HCT116 (cell line): ENCODE measurements around the gene LRFN2. TPM values are rescaled to one million over a fixed set of nuclear protein-coding genes. Genes with fewer than 3 reads are reported as not detected.

ENCODE experiments used
- ATAC-seq: fragments of 200-7000 bp; cut with Tn5 transposase; 2 replicates; pipeline ENCODE4 v1.9.1; 2020; ENCODE audit warnings: mild to moderate bottlenecking, moderate library complexity
- BruUV-seq: library from RNA; stranded (reverse); fragments of 400-500 nt; replicated peaks from 2 replicates; lab custom pipeline; 2021; lab: Mats Ljungman, UMichigan
- CTCF ChIA-PET: fragments of 300-600 bp; sonication (Branson Sonifier 250); formaldehyde crosslinking; loops from one replicate; lab custom pipeline; 2021; ENCODE audit warnings: antibody characterized with exemption; lab: Charles Lee
- POLR2A ChIA-PET: fragments of 300-600, 350-600 bp; sonication (Branson Sonifier 250); formaldehyde crosslinking; loops from one replicate; lab custom pipeline; 2021; ENCODE audit warnings: antibody characterized with exemption; lab: Charles Lee
- RAD21 ChIA-PET, 2 experiments: fragments of 300-600 bp; sonication (Branson Sonifier 250); formaldehyde crosslinking; loops; one replicate each; lab custom pipeline; 2023; ENCODE audit warnings: low total read pairs in 2 of 2; ENCODE audit not compliant: uncharacterized antibody in 2 of 2, unreplicated experiment in 2 of 2, low non-redundant PET in 1 of 2; lab: Charles Lee
- DNase-seq: peaks from one replicate; pipeline ENCODE4 v3.0.0-alpha.2; 2010; ENCODE audit warnings: low read depth, low spot score
- H2AFZ ChIP-seq: fragments of 200-600 bp; shearing (Covaris generic), sonication (generic); 2 replicates; pipeline ENCODE4 v1.6.1; 2017; ENCODE audit warnings: low read depth, mixed run types, mixed read lengths, antibody characterized with exemption, low read length; ENCODE audit not compliant: poor library complexity, severe bottlenecking
- H3K27ac ChIP-seq: 2 replicates; pipeline ENCODE4 v1.5.1; 2012; ENCODE audit warnings: low read depth, low read length
- H3K27me3 ChIP-seq: fragments of 200-600 bp; sonication (generic); 2 replicates; pipeline ENCODE4 v1.6.1; 2016; ENCODE audit warnings: mixed run types, low read length, mixed read lengths; ENCODE audit not compliant: insufficient read depth
- H3K36me3 ChIP-seq, 2 experiments: fragments of 200-500 bp in 1 of 2; fragments of 200-600 bp in 1 of 2; sonication (Bioruptor generic) in 1 of 2; sonication (generic) in 1 of 2; 2 replicates each; pipeline versions ENCODE4 v1.5.1 to v1.6.1; 2014 to 2016; ENCODE audit warnings: low read length in 2 of 2, inconsistent platforms in 1 of 2, mixed read lengths in 1 of 2, mixed run types in 1 of 2; ENCODE audit not compliant: insufficient read depth in 2 of 2, control insufficient read depth in 1 of 2
- H3K4me1 ChIP-seq, 2 experiments: fragments of 200-600 bp in 1 of 2; sonication (generic) in 1 of 2; 2 replicates each; pipeline versions ENCODE4 v1.5.1 to v1.6.1; 2012 to 2017; ENCODE audit warnings: low read length in 2 of 2, inconsistent platforms in 1 of 2, mild to moderate bottlenecking in 1 of 2, mixed read lengths in 1 of 2, mixed run types in 1 of 2, moderate library complexity in 1 of 2; ENCODE audit not compliant: insufficient read depth in 2 of 2, control insufficient read depth in 1 of 2
- H3K4me2 ChIP-seq: fragments of 200-600 bp; sonication (generic); 2 replicates; pipeline ENCODE4 v1.6.1; 2017; ENCODE audit warnings: mixed run types, low read length, mixed read lengths
- H3K4me3 ChIP-seq, 2 experiments: fragments of 200-600 bp in 1 of 2; sonication (generic) in 1 of 2; replicated peaks in 1 of 2; 2 replicates each; pipeline ENCODE4 v1.5.1; 2011 to 2016; ENCODE audit warnings: low read length in 2 of 2, control low read depth in 1 of 2, low read depth in 1 of 2, mild to moderate bottlenecking in 1 of 2, mixed read lengths in 1 of 2, mixed run types in 1 of 2
- H3K79me2 ChIP-seq: fragments of 200-600 bp; sonication (generic); 2 replicates; pipeline ENCODE4 v1.6.1; 2017; ENCODE audit warnings: mild to moderate bottlenecking, mixed run types, low read length, moderate library complexity, mixed read lengths; ENCODE audit not compliant: insufficient read depth
- H3K9ac ChIP-seq: fragments of 200-600 bp; sonication (generic); 2 replicates; pipeline ENCODE4 v1.6.1; 2016; ENCODE audit warnings: low read length, mixed read lengths
- H3K9me2 ChIP-seq: fragments of 200-600 bp; sonication (generic), shearing (Covaris generic); 2 replicates; pipeline ENCODE4 v1.6.1; 2017; ENCODE audit warnings: mixed run types, mild to moderate bottlenecking, moderate library complexity; ENCODE audit not compliant: insufficient read depth
- H3K9me3 ChIP-seq, 2 experiments: fragments of 200-500 bp in 1 of 2; fragments of 200-600 bp in 1 of 2; sonication (Bioruptor generic) in 1 of 2; sonication (generic) in 1 of 2; 2 replicates each; pipeline ENCODE4 v1.6.1; 2014 to 2017; ENCODE audit warnings: low read length in 2 of 2, mixed read lengths in 2 of 2, inconsistent platforms in 1 of 2, low read depth in 1 of 2, mild to moderate bottlenecking in 1 of 2, mixed run types in 1 of 2, moderate library complexity in 1 of 2; ENCODE audit not compliant: control insufficient read depth in 1 of 2, insufficient read depth in 1 of 2
- H4K20me1 ChIP-seq: fragments of 200-600 bp; sonication (generic), shearing (Covaris generic); 2 replicates; pipeline ENCODE4 v1.6.1; 2017; ENCODE audit warnings: mixed run types, mild to moderate bottlenecking, moderate library complexity; ENCODE audit not compliant: insufficient read depth
- CEBPB ChIP-seq: IDR thresholded peaks from 2 replicates; pipeline ENCODE4 v1.6.1; 2012; ENCODE audit warnings: low read depth
- EGR1 ChIP-seq: IDR thresholded peaks from 2 replicates; pipeline ENCODE4 v1.6.1; 2012; ENCODE audit warnings: low read depth
- EZH2 ChIP-seq: fragments of 200-600 bp; sonication (generic); IDR thresholded peaks from 2 replicates; pipeline ENCODE4 v1.6.1; 2017; ENCODE audit warnings: antibody characterized with exemption, mixed run types
- FOSL1 ChIP-seq: IDR thresholded peaks from 2 replicates; pipeline ENCODE4 v1.6.1; 2012; ENCODE audit warnings: low read depth
- JUND ChIP-seq: IDR thresholded peaks from 2 replicates; pipeline ENCODE4 v1.6.1; 2012
- POLR2A ChIP-seq: IDR thresholded peaks from 2 replicates; pipeline ENCODE4 v1.7.0; 2011; ENCODE audit warnings: borderline replicate concordance; ENCODE audit not compliant: insufficient read depth, insufficient read length; ENCODE audit errors: extremely low read depth
- REST ChIP-seq: IDR thresholded peaks from 2 replicates; pipeline ENCODE4 v1.6.1; 2012; ENCODE audit warnings: low read depth
- SP1 ChIP-seq: IDR thresholded peaks from 2 replicates; pipeline ENCODE4 v1.6.1; 2012; ENCODE audit warnings: low read depth
- ZBTB33 ChIP-seq: IDR thresholded peaks from 2 replicates; pipeline ENCODE4 v1.6.1; 2011; ENCODE audit warnings: mild to moderate bottlenecking, low read length, moderate library complexity; ENCODE audit not compliant: insufficient replicate concordance; ENCODE audit errors: extremely low read depth
- ZNF274 ChIP-seq: fragments of 200-500 bp; sonication (Bioruptor generic); IDR thresholded peaks from 2 replicates; pipeline ENCODE4 v1.6.1; 2014; ENCODE audit warnings: mild to moderate bottlenecking, low read depth, low read length, inconsistent platforms
- intact Hi-C: fragments of 100-400 bp; cut with micrococcal nuclease; formaldehyde crosslinking; loops from 2 replicates; pipeline ENCODE4 v1.10.0; 2022
- total RNA-seq: library from RNA; stranded (reverse); gene quantifications from one replicate; pipeline ENCODE4 v1.2.1, GENCODE V29; 2021; ENCODE audit not compliant: unreplicated experiment

The LRFN2 gene
- total RNA-seq, 1 experiment from 2014 or later, result not detected

DNA sequence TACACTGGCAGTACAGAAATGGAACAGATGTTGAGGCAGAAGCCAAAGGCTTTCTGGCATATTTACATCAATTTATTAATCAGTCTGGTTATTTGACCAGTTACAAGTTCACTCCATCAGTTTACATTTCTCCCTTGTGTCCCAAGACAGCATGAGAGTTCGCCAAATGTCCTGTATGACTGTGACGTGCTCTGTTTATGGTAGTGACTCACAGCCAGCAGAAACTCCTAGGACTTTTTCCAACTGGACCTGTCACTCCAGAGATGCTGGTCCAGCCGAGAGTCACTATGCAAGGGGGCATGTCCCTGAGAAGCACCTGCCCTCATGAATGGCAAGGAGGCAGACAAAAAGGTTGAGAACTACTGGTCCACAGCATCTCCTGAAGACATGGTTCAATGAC is 160.0 kb downstream of the LRFN2 start:
- H3K79me2 ChIP-seq, result no peaks in the 10 kb centered on the region
- RAD21 ChIA-PET, result no interaction called here
- no peaks in the 10 kb centered on the region for H3K36me3 ChIP-seq
- TF ChIP-seq REST, result no peak
- TF ChIP-seq EZH2, result no peak
- no peak for TF ChIP-seq CEBPB
- no peak for TF ChIP-seq POLR2A
- DNase-seq, result no peak
- H4K20me1 ChIP-seq, result no peaks in the 10 kb centered on the region
- no peak overlapping the region for H3K9ac ChIP-seq
- no peak for ATAC-seq
- peaks cover 14% of the 10 kb centered on the region for H3K27me3 ChIP-seq
- intact Hi-C loops, result no loop called here
- POLR2A ChIA-PET, result no interaction called here
- no peak overlapping the region for H2AFZ ChIP-seq
- H3K4me2 ChIP-seq, result no peak overlapping the region
- no peaks in the 10 kb centered on the region for H3K4me1 ChIP-seq
- H3K27ac ChIP-seq, result no peak overlapping the region
- no TSS peak for BruUV-seq
- CTCF ChIA-PET, result no interaction called here
- H3K9me3 ChIP-seq, result no peaks in the 10 kb centered on the region
- H3K4me3 ChIP-seq, result no peak overlapping the region
- no peaks in the 10 kb centered on the region for H3K9me2 ChIP-seq

DNA sequence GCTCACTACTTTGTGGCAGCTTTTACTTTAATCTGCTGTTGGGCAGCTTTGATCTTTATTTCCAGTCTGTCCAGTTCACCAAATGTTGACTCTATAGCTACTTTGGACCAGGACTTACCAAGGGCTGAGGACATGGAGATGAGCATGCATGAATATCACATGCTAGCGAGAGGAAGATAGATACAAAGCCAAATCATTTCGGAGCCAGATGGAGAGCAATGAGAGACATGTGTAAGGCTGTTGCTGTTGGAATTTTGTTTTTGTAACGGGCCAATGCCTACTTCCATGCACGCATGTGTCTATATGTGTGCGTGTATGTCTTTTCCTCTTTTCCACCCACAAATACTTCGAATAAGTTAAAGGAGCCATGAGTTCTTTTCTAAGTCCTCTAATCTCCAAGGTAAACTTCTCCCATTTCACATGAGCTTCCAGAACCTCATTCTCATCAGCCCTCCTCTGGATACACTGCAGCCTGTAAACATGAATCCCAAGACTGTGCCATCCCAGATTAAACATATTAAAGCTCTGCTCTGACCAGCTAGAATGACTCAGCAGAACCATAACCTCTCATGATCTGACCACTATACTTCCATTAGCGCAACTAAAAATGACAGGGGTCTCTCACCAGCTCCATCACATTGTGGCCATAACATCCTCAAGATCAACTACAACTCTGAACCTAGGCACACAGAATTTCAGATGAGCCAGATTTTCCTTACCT is 160.7 kb downstream of the LRFN2 start:
- no peaks in the 10 kb centered on the region for H3K79me2 ChIP-seq
- no peak overlapping the region for H3K9ac ChIP-seq
- no peaks in the 10 kb centered on the region for H3K36me3 ChIP-seq
- intact Hi-C loops, result no loop called here
- ChIA-PET RAD21 (no interaction called here), POLR2A (no interaction called here), CTCF (no interaction called here)
- H3K9me3 ChIP-seq, result no peaks in the 10 kb centered on the region
- no peaks in the 10 kb centered on the region for H3K9me2 ChIP-seq
- BruUV-seq, result no TSS peak
- no peak overlapping the region for H3K4me3 ChIP-seq
- no peak overlapping the region for H3K27ac ChIP-seq
- no peak overlapping the region for H2AFZ ChIP-seq
- no peak overlapping the region for H3K4me2 ChIP-seq
- DNase-seq (no peak), ATAC-seq (no peak)
- H4K20me1 ChIP-seq, result no peaks in the 10 kb centered on the region
- no peaks in the 10 kb centered on the region for H3K4me1 ChIP-seq
- H3K27me3 ChIP-seq, result peaks cover 14% of the 10 kb centered on the region
- TF ChIP-seq FOSL1 (no peak), EZH2 (no peak), JUND (no peak), CEBPB (no peak), ZNF274 (no peak), ZBTB33 (no peak), REST (no peak), SP1 (no peak), EGR1 (no peak)
